Measurements from ENCODE around the gene GOLT1B.

DNA sequence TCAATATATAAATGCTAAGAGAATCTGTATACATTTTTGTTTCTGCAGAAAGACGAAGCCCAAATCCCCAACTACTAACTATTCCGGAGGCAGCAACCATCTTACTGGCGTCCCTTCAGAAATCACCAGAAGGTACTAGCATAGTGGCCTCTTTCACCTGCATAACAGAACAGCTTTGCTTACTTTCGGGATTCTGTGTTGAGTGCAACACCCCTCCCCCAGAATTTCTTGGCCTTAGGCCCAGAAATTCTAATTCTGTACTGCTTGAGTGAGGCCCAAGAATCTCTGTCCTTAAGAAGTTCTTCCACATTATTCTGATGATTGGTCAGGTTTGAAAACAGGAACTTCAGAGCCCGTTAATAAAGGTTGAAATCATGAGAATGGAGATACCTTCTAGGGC lies 27.4 kb downstream of the GOLT1B start:
- TF ChIP-seq, protein P1, sequence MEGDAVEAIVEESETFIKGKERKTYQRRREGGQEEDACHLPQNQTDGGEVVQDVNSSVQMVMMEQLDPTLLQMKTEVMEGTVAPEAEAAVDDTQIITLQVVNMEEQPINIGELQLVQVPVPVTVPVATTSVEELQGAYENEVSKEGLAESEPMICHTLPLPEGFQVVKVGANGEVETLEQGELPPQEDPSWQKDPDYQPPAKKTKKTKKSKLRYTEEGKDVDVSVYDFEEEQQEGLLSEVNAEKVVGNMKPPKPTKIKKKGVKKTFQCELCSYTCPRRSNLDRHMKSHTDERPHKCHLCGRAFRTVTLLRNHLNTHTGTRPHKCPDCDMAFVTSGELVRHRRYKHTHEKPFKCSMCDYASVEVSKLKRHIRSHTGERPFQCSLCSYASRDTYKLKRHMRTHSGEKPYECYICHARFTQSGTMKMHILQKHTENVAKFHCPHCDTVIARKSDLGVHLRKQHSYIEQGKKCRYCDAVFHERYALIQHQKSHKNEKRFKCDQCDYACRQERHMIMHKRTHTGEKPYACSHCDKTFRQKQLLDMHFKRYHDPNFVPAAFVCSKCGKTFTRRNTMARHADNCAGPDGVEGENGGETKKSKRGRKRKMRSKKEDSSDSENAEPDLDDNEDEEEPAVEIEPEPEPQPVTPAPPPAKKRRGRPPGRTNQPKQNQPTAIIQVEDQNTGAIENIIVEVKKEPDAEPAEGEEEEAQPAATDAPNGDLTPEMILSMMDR (IDR thresholded peaks at IDR 0.05) = no peak
- no peak for TF ChIP-seq POLR2AphosphoS5 (IDR thresholded peaks at IDR 0.05)
